Keratinocyte (primary cell): ENCODE measurements around the gene MEGF11. TPM values are rescaled to one million over a fixed set of nuclear protein-coding genes. Genes with fewer than 3 reads are reported as not detected.
A peak's percentile ranks its signal among the peaks of the same experiment; 100 is the strongest.

Experiments used
- DNase-seq: peaks from one replicate; pipeline ENCODE4 v3.0.0-alpha.2; 2011; ENCODE audit warnings: low read depth, missing footprints, low spot score
- FAIRE-seq: peaks from 2 replicates; lab custom pipeline; 2011; peaks lifted over from hg19 to GRCh38; lab: Jason Lieb, UNC
- H2AFZ ChIP-seq: 2 replicates; pipeline ENCODE4 v1.6.0; 2012; ENCODE audit warnings: low read length, control low read depth, inconsistent platforms; ENCODE audit not compliant: control insufficient read depth
- H3K27ac ChIP-seq: 2 replicates; pipeline ENCODE4 v1.5.1; 2011; ENCODE audit warnings: low read length; ENCODE audit not compliant: control insufficient read depth, insufficient read depth
- H3K27me3 ChIP-seq: 3 replicates; pipeline ENCODE4 v1.6.0; 2011; ENCODE audit warnings: low read length; ENCODE audit not compliant: control insufficient read depth, insufficient read depth; ENCODE audit errors: extremely low read depth
- H3K36me3 ChIP-seq, 2 experiments: 2 replicates in 1 of 2; 3 replicates in 1 of 2; pipeline ENCODE4 v1.5.1; 2011; ENCODE audit warnings: low read length in 2 of 2, mild to moderate bottlenecking in 1 of 2; ENCODE audit not compliant: control insufficient read depth in 2 of 2, insufficient read depth in 2 of 2; ENCODE audit errors: extremely low read depth in 1 of 2
- H3K4me1 ChIP-seq: 3 replicates; pipeline ENCODE4 v1.5.1; 2011; ENCODE audit warnings: low read length; ENCODE audit not compliant: control insufficient read depth, insufficient read depth; ENCODE audit errors: extremely low read depth
- H3K4me2 ChIP-seq: 3 replicates; pipeline ENCODE4 v1.6.0; 2011; ENCODE audit warnings: low read depth, low read length; ENCODE audit not compliant: control insufficient read depth, insufficient read depth; ENCODE audit errors: extremely low read depth
- H3K4me3 ChIP-seq, 3 experiments: fragments of 200-600 bp in 1 of 3; sonication (generic) in 1 of 3; 2 replicates in 2 of 3; 3 replicates in 1 of 3; pipeline ENCODE4 v1.5.1; 2011 to 2016; ENCODE audit warnings: low read length in 3 of 3, mild to moderate bottlenecking in 3 of 3, control low read depth in 2 of 3, inconsistent platforms in 1 of 3, low read depth in 1 of 3, mixed read lengths in 1 of 3, mixed run types in 1 of 3, moderate library complexity in 1 of 3; ENCODE audit not compliant: control insufficient read depth in 2 of 3, insufficient read depth in 2 of 3; ENCODE audit errors: extremely low read depth in 1 of 3
- H3K79me2 ChIP-seq: 2 replicates; pipeline ENCODE4 v1.6.0; 2012; ENCODE audit warnings: low read length; ENCODE audit not compliant: control insufficient read depth, insufficient read depth
- H3K9ac ChIP-seq: 3 replicates; pipeline ENCODE4 v1.6.0; 2011; ENCODE audit warnings: low read length; ENCODE audit not compliant: control insufficient read depth, insufficient read depth; ENCODE audit errors: extremely low read depth
- H3K9me1 ChIP-seq: 3 replicates; pipeline ENCODE4 v1.6.0; 2011; ENCODE audit warnings: low read length; ENCODE audit not compliant: control insufficient read depth, insufficient read depth; ENCODE audit errors: extremely low read depth
- H3K9me3 ChIP-seq: 2 replicates; pipeline ENCODE4 v1.5.1; 2012; ENCODE audit warnings: low read depth, low read length; ENCODE audit not compliant: control insufficient read depth
- H4K20me1 ChIP-seq: 3 replicates; pipeline ENCODE4 v1.6.0; 2011; ENCODE audit warnings: low read length; ENCODE audit not compliant: control insufficient read depth, insufficient read depth; ENCODE audit errors: extremely low read depth
- EZH2 ChIP-seq: IDR thresholded peaks from one replicate; pipeline ENCODE4 v1.6.1; 2012; ENCODE audit warnings: inconsistent platforms, mild to moderate bottlenecking, low read length, moderate library complexity
- dilution Hi-C: fragments of 300-500 bp; cut with MboI; formaldehyde crosslinking; loops from one replicate; pipeline ENCODE4 v1.7.0; 2020; ENCODE audit warnings: low sequenced_read_pairs; ENCODE audit not compliant: extremely low pct_ligation_motif_present
- polyA plus RNA-seq, 5 experiments: library from polyadenylated mRNA; depleted of rRNA in 3 of 5; stranded (reverse) in 3 of 5; stranded (forward) in 1 of 5; unstranded in 1 of 5; fragments of >200 nt; gene quantifications; 1 replicate in 1 of 5; 2 replicates in 3 of 5; 3 replicates in 1 of 5; pipeline versions ENCODE4 v1.2.1 to v1.2.3, GENCODE V29; 2011 to 2012; ENCODE audit warnings: missing spikeins in 2 of 5, low read depth in 1 of 5, low replicate concordance in 1 of 5
- TF ChIP-seq, protein P1 (sequence below), 3 experiments: IDR thresholded peaks in 1 of 3; conservative IDR thresholded peaks in 1 of 3; optimal IDR thresholded peaks in 1 of 3; 2 replicates in 2 of 3; 3 replicates in 1 of 3; pipeline versions ENCODE3 to v1.5.1; 2011; ENCODE audit warnings: low read length in 3 of 3, mild to moderate bottlenecking in 3 of 3, moderate library complexity in 2 of 3, control low read depth in 1 of 3, inconsistent platforms in 1 of 3; ENCODE audit not compliant: insufficient read depth in 2 of 3; ENCODE audit errors: extremely low read depth in 1 of 3

Gene MEGF11
- polyA plus RNA-seq, 1 donor (not counting 4 experiments of a cell fraction or from before 2014, with no cell fraction given): not detected

DNA sequence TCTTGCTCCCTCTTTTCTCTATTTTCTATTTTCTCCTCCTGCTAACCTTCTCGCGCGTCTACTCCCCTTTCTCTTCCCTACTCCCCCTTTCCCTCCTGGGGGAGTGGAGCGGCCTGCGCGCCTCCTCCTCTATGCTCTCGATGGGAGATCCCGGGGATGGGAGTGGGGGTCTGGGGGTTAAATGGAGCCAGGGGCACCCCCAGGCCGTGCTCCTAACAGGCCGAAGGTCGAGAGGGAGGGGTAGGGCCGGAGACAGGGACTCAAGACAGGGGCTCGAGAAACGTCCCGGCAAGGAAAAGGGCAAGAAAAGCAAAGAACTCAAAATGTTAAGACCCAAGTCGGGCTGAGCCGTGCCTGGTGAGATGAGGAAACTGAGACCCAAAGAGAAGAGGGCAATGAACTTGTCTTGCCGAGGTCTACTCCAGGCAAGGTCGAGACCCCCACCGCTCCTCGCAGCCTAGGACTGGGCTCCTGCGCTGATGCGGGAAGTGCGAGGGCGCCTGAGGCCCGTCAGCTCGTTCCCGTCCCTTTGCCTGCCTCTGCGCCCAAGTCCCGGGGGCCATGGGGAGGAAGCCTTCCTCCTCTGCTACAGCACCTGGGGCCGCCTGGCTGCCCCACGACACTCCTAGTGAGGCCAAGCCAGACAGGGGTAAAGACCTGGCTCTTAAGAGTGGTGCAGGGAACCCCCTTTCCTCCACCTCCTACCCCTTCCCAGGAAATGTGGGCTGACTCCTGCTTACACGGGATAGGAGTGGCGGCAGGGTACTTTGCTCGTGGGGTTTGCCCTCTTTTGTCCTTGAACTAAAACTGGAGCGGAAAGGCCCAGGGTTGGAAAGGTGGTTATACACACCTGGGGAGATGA lies 770 bp upstream of the MEGF11 start:
- DNase-seq (no peak), FAIRE-seq (no peak)
- H3K27me3 ChIP-seq: peaks cover 65% of the 10 kb centered on the region
- no peaks in the 10 kb centered on the region for H3K9me3 ChIP-seq
- H3K4me1 ChIP-seq: peaks cover 7% of the 10 kb centered on the region
- H3K4me2 ChIP-seq: peak overlapping the region; percentile 97
- dilution Hi-C loops: no loop called here
- H3K9me1 ChIP-seq: no peaks in the 10 kb centered on the region
- no peak overlapping the region for H3K9ac ChIP-seq
- no peaks in the 10 kb centered on the region for H4K20me1 ChIP-seq
- H3K27ac ChIP-seq: no peak overlapping the region
- H3K4me3 ChIP-seq: no peak overlapping the region
- TF ChIP-seq, protein P1, sequence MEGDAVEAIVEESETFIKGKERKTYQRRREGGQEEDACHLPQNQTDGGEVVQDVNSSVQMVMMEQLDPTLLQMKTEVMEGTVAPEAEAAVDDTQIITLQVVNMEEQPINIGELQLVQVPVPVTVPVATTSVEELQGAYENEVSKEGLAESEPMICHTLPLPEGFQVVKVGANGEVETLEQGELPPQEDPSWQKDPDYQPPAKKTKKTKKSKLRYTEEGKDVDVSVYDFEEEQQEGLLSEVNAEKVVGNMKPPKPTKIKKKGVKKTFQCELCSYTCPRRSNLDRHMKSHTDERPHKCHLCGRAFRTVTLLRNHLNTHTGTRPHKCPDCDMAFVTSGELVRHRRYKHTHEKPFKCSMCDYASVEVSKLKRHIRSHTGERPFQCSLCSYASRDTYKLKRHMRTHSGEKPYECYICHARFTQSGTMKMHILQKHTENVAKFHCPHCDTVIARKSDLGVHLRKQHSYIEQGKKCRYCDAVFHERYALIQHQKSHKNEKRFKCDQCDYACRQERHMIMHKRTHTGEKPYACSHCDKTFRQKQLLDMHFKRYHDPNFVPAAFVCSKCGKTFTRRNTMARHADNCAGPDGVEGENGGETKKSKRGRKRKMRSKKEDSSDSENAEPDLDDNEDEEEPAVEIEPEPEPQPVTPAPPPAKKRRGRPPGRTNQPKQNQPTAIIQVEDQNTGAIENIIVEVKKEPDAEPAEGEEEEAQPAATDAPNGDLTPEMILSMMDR (optimal IDR thresholded peaks at IDR 0.05 in 1 of 3, IDR thresholded peaks at IDR 0.05 in 1 of 3, conservative IDR thresholded peaks at IDR 0.05 in 1 of 3; ENCODE audit: extremely low read depth in 1 of 3, insufficient read depth in 2 of 3, low read length in 3 of 3): no peak
- peak; percentile 65 for TF ChIP-seq EZH2
- no peaks in the 10 kb centered on the region for H3K36me3 ChIP-seq
- no peaks in the 10 kb centered on the region for H3K79me2 ChIP-seq
- no peak overlapping the region for H2AFZ ChIP-seq

DNA sequence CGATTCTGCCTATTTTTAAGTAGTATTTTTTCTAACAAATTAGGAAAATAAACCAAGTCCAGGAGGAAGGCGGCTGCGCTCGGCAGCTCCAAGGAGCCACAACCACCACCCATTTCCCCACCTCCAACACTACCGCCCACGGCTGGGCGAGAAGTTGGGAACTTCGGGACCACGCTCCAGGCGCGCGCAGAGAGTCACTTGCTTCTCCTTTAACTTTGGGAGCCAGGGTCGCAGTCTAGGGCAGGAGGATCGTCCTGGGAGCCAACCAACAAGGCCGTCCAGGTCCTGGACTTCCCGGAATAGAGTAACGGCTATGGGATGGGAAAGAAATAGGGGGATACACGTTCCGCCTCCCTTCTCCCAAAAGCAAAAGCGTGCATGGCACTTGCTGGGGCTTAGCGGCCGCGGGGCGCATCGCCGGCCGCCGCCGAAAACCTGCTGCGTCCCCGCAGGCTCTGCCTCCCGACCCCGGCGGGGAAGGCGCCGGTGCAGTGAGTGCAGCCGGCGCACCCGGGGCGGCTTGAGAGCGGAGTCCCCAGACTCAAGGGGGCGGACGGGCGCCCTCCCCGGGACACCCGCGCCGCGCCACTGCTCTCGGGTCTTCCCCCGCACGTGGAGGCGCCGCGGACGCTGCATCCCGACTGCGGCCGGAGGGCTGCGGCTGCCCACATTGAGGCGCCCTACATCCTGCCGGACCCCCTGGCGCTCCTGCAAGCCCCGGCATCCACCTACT lies 699 bp downstream of the MEGF11 start:
- DNase-seq (no peak), FAIRE-seq (peak; percentile 58)
- no peaks in the 10 kb centered on the region for H3K36me3 ChIP-seq
- peak; percentile 99 for TF ChIP-seq EZH2
- TF ChIP-seq, protein P1 (optimal IDR thresholded peaks at IDR 0.05 in 1 of 3, IDR thresholded peaks at IDR 0.05 in 1 of 3, conservative IDR thresholded peaks at IDR 0.05 in 1 of 3; ENCODE audit: extremely low read depth in 1 of 3, insufficient read depth in 2 of 3, low read length in 3 of 3): no peak
- H2AFZ ChIP-seq: peak overlapping the region; percentile 76
- peak overlapping the region; percentile 97 for H3K4me2 ChIP-seq
- dilution Hi-C loops: no loop called here
- H3K27me3 ChIP-seq: peaks cover 65% of the 10 kb centered on the region
- H4K20me1 ChIP-seq: no peaks in the 10 kb centered on the region
- H3K27ac ChIP-seq: no peak overlapping the region
- H3K9me3 ChIP-seq: no peaks in the 10 kb centered on the region
- H3K9ac ChIP-seq: peak overlapping the region; percentile 36
- H3K79me2 ChIP-seq: no peaks in the 10 kb centered on the region
- peaks cover 7% of the 10 kb centered on the region for H3K4me1 ChIP-seq
- H3K9me1 ChIP-seq: no peaks in the 10 kb centered on the region
- peak overlapping the region; percentile 20 to 78 (median 68) for H3K4me3 ChIP-seq
